ENCODE measurements around the gene QDPR.
A peak's percentile ranks its signal among the peaks of the same experiment; 100 is the strongest.
"Not testable (repeated sequence)": the region's sequence is repeated elsewhere in the genome, so short reads cannot be mapped to it uniquely, and the experiment has no call there.

The QDPR gene

GRCh38 chr4:17546222-17546621, 34.3 kb upstream of the QDPR start:
- no peaks in the 10 kb centered on the region for H3K27me3 ChIP-seq (ENCODE audit: insufficient read depth, poor library complexity, severe bottlenecking)
- no peak overlapping the region for H3K27ac ChIP-seq (replicated peaks)
- TF ChIP-seq SPI1 (IDR thresholded peaks at IDR 0.05; ENCODE audit: borderline replicate concordance, low read depth) (no peak), REST (IDR thresholded peaks at IDR 0.05; ENCODE audit: insufficient replicate concordance, low read depth) (no peak), POLR2AphosphoS5 (IDR thresholded peaks at IDR 0.05; ENCODE audit: low read depth) (no peak), GABPA (IDR thresholded peaks at IDR 0.05; ENCODE audit: low read depth) (no peak), CTCF (IDR thresholded peaks at IDR 0.05; ENCODE audit: insufficient read depth, low read length) (no peak)
- DNase-seq (ENCODE audit: low read depth in 1 of 2, low spot score in 1 of 2), result no peak
- H3K4me3 ChIP-seq (replicated peaks; ENCODE audit: insufficient read depth, low read length), result no peak overlapping the region

DNA sequence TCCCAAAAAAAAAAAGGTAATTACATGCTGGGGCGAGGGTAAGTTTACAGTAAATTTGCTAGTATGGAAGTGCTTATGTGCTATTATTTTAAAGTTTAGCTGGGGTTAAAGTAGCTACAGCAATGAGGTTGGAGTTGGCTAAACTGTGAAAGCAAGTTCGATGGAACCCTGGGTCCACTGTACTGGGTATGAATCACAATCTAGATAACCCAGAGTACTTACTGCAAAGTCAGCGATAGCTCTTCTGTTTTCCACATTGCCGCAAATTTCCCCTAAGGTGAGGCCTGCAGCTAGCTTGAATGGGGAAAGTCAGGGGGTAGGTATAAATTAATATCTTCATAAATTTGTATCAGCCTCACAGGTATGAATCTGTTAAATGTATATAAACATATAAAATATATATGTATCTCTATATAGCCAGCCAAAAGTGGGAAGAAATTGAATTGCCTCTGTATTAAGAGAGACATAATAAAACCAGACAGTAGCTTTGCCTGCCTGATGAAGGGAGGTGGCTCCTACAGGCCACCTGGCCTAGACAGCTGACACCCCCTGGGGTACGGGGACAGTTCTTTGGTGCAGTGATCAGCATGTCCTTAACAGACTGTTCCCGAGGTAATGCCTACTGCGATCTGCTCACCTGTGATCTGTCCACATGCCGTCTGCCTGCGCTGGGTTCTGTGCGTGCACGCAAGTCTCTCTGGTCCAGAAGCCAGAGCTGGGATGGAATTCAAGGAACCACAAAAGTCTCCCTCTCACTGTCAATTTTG, 33.7 kb upstream of the QDPR start:
- TF ChIP-seq CTCF (IDR thresholded peaks at IDR 0.05; ENCODE audit: insufficient read depth, low read length) (no peak), GABPA (IDR thresholded peaks at IDR 0.05; ENCODE audit: low read depth) (no peak), SPI1 (IDR thresholded peaks at IDR 0.05; ENCODE audit: borderline replicate concordance, low read depth) (no peak), REST (IDR thresholded peaks at IDR 0.05; ENCODE audit: insufficient replicate concordance, low read depth) (no peak), POLR2AphosphoS5 (IDR thresholded peaks at IDR 0.05; ENCODE audit: low read depth) (no peak)
- Histone ChIP-seq H3K27ac (replicated peaks) (no peak overlapping the region), H3K27me3 (ENCODE audit: insufficient read depth, poor library complexity, severe bottlenecking) (no peaks in the 10 kb centered on the region), H3K4me3 (replicated peaks; ENCODE audit: insufficient read depth, low read length) (no peak overlapping the region)
- no peak for DNase-seq (ENCODE audit: low read depth in 1 of 2, low spot score in 1 of 2)

- no peak for TF ChIP-seq SPI1 (IDR thresholded peaks at IDR 0.05; ENCODE audit: borderline replicate concordance, low read depth)
- Histone ChIP-seq H3K27ac (replicated peaks) (no peak overlapping the region), H3K27me3 (ENCODE audit: insufficient read depth, poor library complexity, severe bottlenecking) (no peaks in the 10 kb centered on the region), H3K4me3 (replicated peaks; ENCODE audit: insufficient read depth, low read length) (no peak overlapping the region)
- no peak for DNase-seq (ENCODE audit: low read depth in 1 of 2, low spot score in 1 of 2)
These were observed 32.9 kb upstream of the QDPR start for GRCh38 chr4:17544831-17545234.

DNA sequence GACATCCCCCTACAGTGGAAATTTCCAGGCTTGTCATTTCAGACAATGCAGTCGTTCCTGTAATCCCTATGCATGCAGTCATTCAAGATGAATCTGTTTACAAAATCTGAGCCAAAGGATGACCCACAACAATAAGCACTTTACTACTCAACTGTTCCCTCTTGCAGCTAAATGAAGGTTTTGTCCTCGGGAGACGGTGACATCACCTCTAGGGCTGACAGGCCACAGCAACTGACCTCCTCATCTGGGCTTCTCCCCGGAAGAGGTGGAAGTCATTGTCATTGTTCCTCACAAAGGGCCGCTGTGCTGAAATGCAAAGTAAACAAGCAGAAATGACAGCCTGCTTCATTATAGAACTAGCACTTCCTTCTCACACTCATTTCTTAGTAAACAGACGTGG, 32.3 kb upstream of the QDPR start:
- TF ChIP-seq CTCF (IDR thresholded peaks at IDR 0.05; ENCODE audit: insufficient read depth, low read length) (no peak), GABPA (IDR thresholded peaks at IDR 0.05; ENCODE audit: low read depth) (no peak), SPI1 (IDR thresholded peaks at IDR 0.05; ENCODE audit: borderline replicate concordance, low read depth) (no peak), REST (IDR thresholded peaks at IDR 0.05; ENCODE audit: insufficient replicate concordance, low read depth) (no peak), POLR2AphosphoS5 (IDR thresholded peaks at IDR 0.05; ENCODE audit: low read depth) (no peak)
- H3K27ac ChIP-seq (replicated peaks), result no peak overlapping the region
- no peaks in the 10 kb centered on the region for H3K27me3 ChIP-seq (ENCODE audit: insufficient read depth, poor library complexity, severe bottlenecking)
- peak in 1 of 2 experiments; percentile 7 for DNase-seq (ENCODE audit: low read depth in 1 of 2, low spot score in 1 of 2)
- H3K4me3 ChIP-seq (replicated peaks; ENCODE audit: insufficient read depth, low read length), result no peak overlapping the region

DNA sequence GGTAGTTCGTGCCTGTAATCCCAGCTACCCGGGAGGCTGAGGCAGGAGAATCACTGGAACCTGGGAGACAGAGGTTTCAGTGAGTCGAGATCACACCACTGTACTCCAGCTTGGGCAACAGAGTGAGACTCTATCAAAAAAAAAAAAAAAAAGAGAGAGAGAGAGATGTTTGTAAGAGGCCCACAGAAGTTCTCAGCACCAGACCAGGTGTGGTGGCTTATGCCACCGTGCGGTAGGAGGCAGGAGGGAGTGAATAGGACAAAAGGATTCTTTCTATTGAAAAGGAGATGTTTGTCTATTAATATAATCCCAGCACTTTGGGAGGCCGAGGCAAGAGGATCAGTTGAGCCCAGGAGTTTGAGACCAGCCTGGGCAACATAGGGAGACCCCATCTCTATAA, 25.2 kb upstream of the QDPR start:
- H3K4me3 ChIP-seq (replicated peaks; ENCODE audit: insufficient read depth, low read length); H3K27me3 ChIP-seq (ENCODE audit: insufficient read depth, poor library complexity, severe bottlenecking); DNase-seq (ENCODE audit: low read depth in 1 of 2, low spot score in 1 of 2); H3K27ac ChIP-seq (replicated peaks): not testable (repeated sequence)
